ENCODE measurements around the gene SAE1.

GRCh38 chr19:47142779-47143178, 12.1 kb downstream of the SAE1 start:
- TF ChIP-seq POLR2AphosphoS5 (IDR thresholded peaks at IDR 0.05) (no peak), CTCF (IDR thresholded peaks at IDR 0.05) (no peak)
